HepG2 (cell line): ENCODE data around the gene HES3. TPM values are rescaled to one million over a fixed set of nuclear protein-coding genes. Genes with fewer than 3 reads are reported as not detected.

Source experiments
- ATAC-seq: fragments of 200-7000 bp; cut with Tn5 transposase; 3 replicates; pipeline ENCODE4 v1.9.1; 2020; ENCODE audit warnings: mild to moderate bottlenecking, moderate library complexity
- BruUV-seq: library from RNA; stranded (reverse); fragments of 400-500 nt; replicated peaks from 2 replicates; lab custom pipeline; 2021; lab: Mats Ljungman, UMichigan
- CTCF ChIA-PET: fragments of 300-600 bp; formaldehyde crosslinking; extraction: SDS; loops from one replicate; lab custom pipeline; 2021; ENCODE audit warnings: low total read pairs, inconsistent platforms, low intra/inter-chr PET ratio; lab: Yijun Ruan, JAX
- POLR2A ChIA-PET: fragments of 350-600 bp; sonication (Branson Sonifier 250); formaldehyde crosslinking; loops from one replicate; lab custom pipeline; 2020; ENCODE audit warnings: antibody characterized with exemption, inconsistent platforms; lab: Yijun Ruan, JAX
- DNase-seq: peaks from one replicate; pipeline ENCODE4 v3.0.0-alpha.2; 2015; ENCODE audit warnings: low spot score
- FAIRE-seq: peaks from 3 replicates; lab custom pipeline; 2011; peaks lifted over from hg19 to GRCh38; lab: Jason Lieb, UNC
- H2AFZ ChIP-seq: one replicate; pipeline ENCODE4 v1.6.1; 2011; ENCODE audit warnings: low read length, inconsistent platforms
- H3K27ac ChIP-seq: fragments of 300-600 bp; 3 replicates; pipeline ENCODE4 v1.8.0; 2011; ENCODE audit warnings: mixed run types, mild to moderate bottlenecking, mixed read lengths, low read length, inconsistent platforms; ENCODE audit not compliant: insufficient read depth; ENCODE audit errors: extremely low read length
- H3K27me3 ChIP-seq, 2 experiments: fragments of 200-600 bp in 1 of 2; 2 replicates in 1 of 2; 3 replicates in 1 of 2; pipeline versions ENCODE4 v1.6.0 to v1.8.0; 2011; ENCODE audit warnings: low read length in 2 of 2, mild to moderate bottlenecking in 2 of 2, moderate library complexity in 2 of 2, inconsistent platforms in 1 of 2; ENCODE audit not compliant: insufficient read depth in 2 of 2, control insufficient read depth in 1 of 2
- H3K36me3 ChIP-seq, 2 experiments: fragments of 200-600 bp in 1 of 2; replicated peaks in 1 of 2; 2 replicates in 1 of 2; 3 replicates in 1 of 2; pipeline versions ENCODE4 v1.5.1 to v1.8.0; 2011; ENCODE audit warnings: low read length in 2 of 2, inconsistent platforms in 1 of 2; ENCODE audit not compliant: insufficient read depth in 2 of 2, control insufficient read depth in 1 of 2
- H3K4me1 ChIP-seq: 2 replicates; pipeline ENCODE4 v1.5.1; 2012; ENCODE audit warnings: low read length, inconsistent platforms; ENCODE audit not compliant: insufficient read depth
- H3K4me2 ChIP-seq: 2 replicates; pipeline ENCODE4 v1.6.0; 2011; ENCODE audit warnings: low read depth, low read length, inconsistent platforms
- H3K4me3 ChIP-seq, 3 experiments: fragments of 200-600 bp in 1 of 3; sonication (generic), shearing (Covaris generic) in 1 of 3; replicated peaks in 1 of 3; 2 replicates each; pipeline ENCODE4 v1.5.1; 2011 to 2016; ENCODE audit warnings: low read length in 3 of 3, inconsistent platforms in 2 of 3, low read depth in 2 of 3, mild to moderate bottlenecking in 2 of 3, control low read depth in 1 of 3, mixed read lengths in 1 of 3; ENCODE audit not compliant: insufficient read depth in 1 of 3
- H3K79me2 ChIP-seq: one replicate; pipeline ENCODE4 v1.6.1; 2011; ENCODE audit warnings: low read length, inconsistent platforms; ENCODE audit not compliant: insufficient read depth
- H3K9ac ChIP-seq: 2 replicates; pipeline ENCODE4 v1.6.0; 2011; ENCODE audit warnings: mild to moderate bottlenecking, low read depth, low read length, inconsistent platforms; ENCODE audit not compliant: insufficient read depth
- H3K9me3 ChIP-seq: 2 replicates; pipeline ENCODE4 v1.5.1; 2012; ENCODE audit warnings: mild to moderate bottlenecking, low read length
- H4K20me1 ChIP-seq: 2 replicates; pipeline ENCODE4 v1.6.0; 2011; ENCODE audit warnings: inconsistent platforms, mild to moderate bottlenecking, low read length, moderate library complexity; ENCODE audit not compliant: insufficient read depth
- FLYWCH1 ChIP-seq: sonication (generic); formaldehyde crosslinking; IDR thresholded peaks from 2 replicates; pipeline ENCODE4 v1.8.1; 2023; ENCODE audit warnings: mild to moderate bottlenecking, missing genetic modification reagents
- KAT2B ChIP-seq: fragments of 150-350 bp; IDR thresholded peaks from 2 replicates; pipeline ENCODE4 v1.6.1; 2014; ENCODE audit warnings: low read depth, low read length, borderline replicate concordance
- KAT8 ChIP-seq: IDR thresholded peaks from 2 replicates; pipeline ENCODE4 v1.6.1; 2016; ENCODE audit warnings: missing genetic modification reagents, missing compliant biosample characterization
- NFIB ChIP-seq: sonication (generic); formaldehyde crosslinking; IDR thresholded peaks from 2 replicates; pipeline ENCODE4 v1.9.0; 2021; ENCODE audit warnings: missing genetic modification reagents, mild to moderate bottlenecking, borderline replicate concordance
- NFKB2 ChIP-seq: sonication (generic); formaldehyde crosslinking; IDR thresholded peaks from 2 replicates; pipeline ENCODE4 v1.4.0; 2020; ENCODE audit warnings: missing genetic modification reagents, borderline replicate concordance
- SP1 ChIP-seq, 2 experiments: fragments of 450-650 bp in 1 of 2; sonication (generic) in 1 of 2; formaldehyde crosslinking in 1 of 2; IDR thresholded peaks; 2 replicates each; pipeline versions ENCODE4 v1.4.0 to v1.6.1; 2016 to 2020; ENCODE audit warnings: missing genetic modification reagents in 1 of 2
- XBP1 ChIP-seq: sonication (generic); formaldehyde crosslinking; IDR thresholded peaks from 2 replicates; pipeline ENCODE4 v1.5.0; 2020; ENCODE audit warnings: missing genetic modification reagents
- YEATS4 ChIP-seq: sonication (generic); formaldehyde crosslinking; IDR thresholded peaks from 2 replicates; pipeline ENCODE4 v1.4.0; 2020; ENCODE audit warnings: missing genetic modification reagents, borderline replicate concordance
- ZBTB20 ChIP-seq: sonication (generic); formaldehyde crosslinking; IDR thresholded peaks from 2 replicates; pipeline ENCODE4 v1.8.1; 2023; ENCODE audit warnings: missing genetic modification reagents, low read depth, mild to moderate bottlenecking, borderline replicate concordance
- ZBTB38 ChIP-seq: sonication (generic); formaldehyde crosslinking; IDR thresholded peaks from 2 replicates; pipeline ENCODE4 v1.5.1; 2020; ENCODE audit warnings: mild to moderate bottlenecking, missing genetic modification reagents
- ZC3H4 ChIP-seq: sonication (generic); formaldehyde crosslinking; IDR thresholded peaks from 2 replicates; pipeline ENCODE4 v1.4.0; 2020; ENCODE audit warnings: missing genetic modification reagents, borderline replicate concordance
- ZIK1 ChIP-seq: sonication (generic); formaldehyde crosslinking; IDR thresholded peaks from 2 replicates; pipeline ENCODE4 v1.5.0; 2020; ENCODE audit warnings: mild to moderate bottlenecking, low read depth, missing genetic modification reagents, borderline replicate concordance
- ZNF615 ChIP-seq: sonication (generic); formaldehyde crosslinking; IDR thresholded peaks from 2 replicates; pipeline ENCODE4 v1.5.0; 2020; ENCODE audit warnings: mild to moderate bottlenecking, missing genetic modification reagents, borderline replicate concordance
- ZSCAN29 ChIP-seq: sonication (generic); formaldehyde crosslinking; conservative IDR thresholded peaks from 2 replicates; pipeline ENCODE4 v1.4.0; 2020; ENCODE audit warnings: mild to moderate bottlenecking, missing genetic modification reagents
- WGBS: methylation state at CpG from one replicate; pipeline ENCODE4 v1.1.6; 2017; ENCODE audit warnings: low lambda C conversion rate; 5-methylcytosine and 5-hydroxymethylcytosine counted together
- in situ Hi-C: cut with HindIII; loops from 2 replicates; pipeline ENCODE4 v1.10.0; 2017; ENCODE audit warnings: low pct_unique_long_range_greater_than_20kb; ENCODE audit not compliant: extremely low pct_ligation_motif_present
- intact Hi-C: fragments of 100-400 bp; cut with micrococcal nuclease; formaldehyde crosslinking; loops from one replicate; pipeline ENCODE4 v1.10.0; 2022; ENCODE audit not compliant: unreplicated experiment
- polyA plus RNA-seq, 8 experiments: library from polyadenylated mRNA; depleted of rRNA in 3 of 8; stranded (reverse) in 7 of 8; unstranded in 1 of 8; fragments of >200 nt; fragmentation: Illumina TruSeq in 4 of 8; extraction: Trizol in 4 of 8; gene quantifications; 2 replicates each; pipeline versions ENCODE4 v1.2.1 to v1.2.3, GENCODE V29; 2011 to 2016; ENCODE audit warnings: low read depth in 4 of 8, missing spikeins in 1 of 8, mixed read lengths in 1 of 8; ENCODE audit not compliant: insufficient read depth in 1 of 8
- total RNA-seq, 5 experiments: library from RNA; depleted of rRNA; stranded (reverse); fragments of >200 nt; fragmentation: Illumina TruSeq; extraction: Trizol; gene quantifications; 2 replicates each; pipeline ENCODE4 v1.2.3, GENCODE V29; 2016; ENCODE audit warnings: low read depth in 1 of 5
- TF ChIP-seq, protein P1 (sequence below): sonication (generic); formaldehyde crosslinking; IDR thresholded peaks from 2 replicates; pipeline ENCODE4 v1.4.0; 2020; ENCODE audit warnings: missing genetic modification reagents, mild to moderate bottlenecking, borderline replicate concordance
- TF ChIP-seq, protein P2 (sequence below): sonication (generic); formaldehyde crosslinking; IDR thresholded peaks from 2 replicates; pipeline ENCODE4 v1.4.0; 2020; ENCODE audit warnings: missing genetic modification reagents
- TF ChIP-seq, protein P3 (sequence below): sonication (generic); formaldehyde crosslinking; IDR thresholded peaks from 2 replicates; pipeline ENCODE4 v1.8.1; 2023; ENCODE audit warnings: mild to moderate bottlenecking, inconsistent platforms, moderate library complexity, missing genetic modification reagents, borderline replicate concordance

HES3 gene
- total and polyA plus RNA-seq, 2 of the 13 experiments (the other 11 are each of a cell fraction or from before 2014, with no cell fraction given), result not detected

DNA sequence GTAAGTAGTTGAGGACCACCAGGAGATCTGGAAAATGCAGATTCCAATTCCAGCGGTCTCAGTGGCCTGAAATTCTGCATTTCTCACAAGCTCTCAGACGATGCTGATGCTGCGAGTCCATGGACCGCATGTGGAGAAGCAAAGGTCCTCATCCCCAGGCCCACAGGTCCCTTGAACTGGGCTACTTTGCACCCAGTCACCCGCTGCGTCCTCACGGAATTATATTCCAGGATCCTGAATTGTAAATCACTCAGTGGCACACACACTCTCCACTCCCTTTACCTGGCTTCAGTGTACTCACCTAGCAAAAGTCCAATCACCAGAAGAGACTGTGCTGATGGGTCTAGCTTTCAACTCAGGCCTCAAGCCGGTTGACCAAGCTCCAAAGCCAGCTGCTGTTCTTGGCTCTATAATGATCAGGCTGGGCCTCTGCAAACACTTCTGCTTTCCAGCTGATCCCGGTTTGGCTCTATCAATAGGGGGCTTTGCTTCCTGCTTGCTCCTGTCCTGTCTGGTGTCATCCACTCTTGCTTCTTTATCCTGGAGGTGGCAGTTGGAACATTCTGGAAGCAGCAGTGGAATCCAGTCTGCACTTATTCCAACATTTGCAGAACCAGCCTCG, 43.7 kb upstream of the HES3 start:
- Histone ChIP-seq H3K27ac (peak overlapping the region; percentile 82), H3K9me3 (no peaks in the 10 kb centered on the region), H3K4me1 (peaks cover 46% of the 10 kb centered on the region), H4K20me1 (peaks cover 18% of the 10 kb centered on the region), H3K4me3 (peak overlapping the region; percentile 93 to 97 (median 94)), H3K27me3 (no peaks in the 10 kb centered on the region), H3K9ac (peak overlapping the region; percentile 99), H3K36me3 (peaks cover 4 to 19% of the 10 kb centered on the region in 2 experiments), H2AFZ (peak overlapping the region; percentile 66), H3K79me2 (peaks cover 39% of the 10 kb centered on the region), H3K4me2 (peak overlapping the region; percentile 90)
- in situ Hi-C loops (no loop called here), intact Hi-C loops (loop anchor here (10.0 kb wide), 1 partner anchor 615 kb away; no protein-coding TSS in a partner anchor)
- DNase-seq (no peak), ATAC-seq (no peak), FAIRE-seq (no peak)
- POLR2A ChIA-PET, result interaction anchor here (0.8 to 2.6 kb wide), 2 partner anchors 15 to 17 kb away, joined by 3 to 6 read pairs; no protein-coding TSS in a partner anchor
- CTCF ChIA-PET, result no interaction called here
- BruUV-seq, result no TSS peak
- 83% methylated on average over 7 of the region's 10 CpGs for WGBS
- TF ChIP-seq KAT8 (CRISPR knock-in tag) (no peak), ZC3H4 (CRISPR knock-in tag) (no peak), SP1 (IDR thresholded peaks at IDR 0.05) (no peak), SP1 (CRISPR knock-in tag; IDR thresholded peaks at IDR 0.05) (no peak), YEATS4 (CRISPR knock-in tag) (no peak), ZNF615 (CRISPR knock-in tag) (0 out of 2 replicates have a peak, but pooled peaks have one; percentile 20), ZSCAN29 (CRISPR knock-in tag) (no peak), KAT2B (no peak), ZIK1 (CRISPR knock-in tag) (no peak), ZBTB20 (no peak), NFIB (CRISPR knock-in tag) (no peak), XBP1 (no peak), NFKB2 (CRISPR knock-in tag) (no peak), ZBTB38 (CRISPR knock-in tag) (peak; percentile 91), FLYWCH1 (CRISPR knock-in tag) (no peak)
- TF ChIP-seq, protein P1, sequence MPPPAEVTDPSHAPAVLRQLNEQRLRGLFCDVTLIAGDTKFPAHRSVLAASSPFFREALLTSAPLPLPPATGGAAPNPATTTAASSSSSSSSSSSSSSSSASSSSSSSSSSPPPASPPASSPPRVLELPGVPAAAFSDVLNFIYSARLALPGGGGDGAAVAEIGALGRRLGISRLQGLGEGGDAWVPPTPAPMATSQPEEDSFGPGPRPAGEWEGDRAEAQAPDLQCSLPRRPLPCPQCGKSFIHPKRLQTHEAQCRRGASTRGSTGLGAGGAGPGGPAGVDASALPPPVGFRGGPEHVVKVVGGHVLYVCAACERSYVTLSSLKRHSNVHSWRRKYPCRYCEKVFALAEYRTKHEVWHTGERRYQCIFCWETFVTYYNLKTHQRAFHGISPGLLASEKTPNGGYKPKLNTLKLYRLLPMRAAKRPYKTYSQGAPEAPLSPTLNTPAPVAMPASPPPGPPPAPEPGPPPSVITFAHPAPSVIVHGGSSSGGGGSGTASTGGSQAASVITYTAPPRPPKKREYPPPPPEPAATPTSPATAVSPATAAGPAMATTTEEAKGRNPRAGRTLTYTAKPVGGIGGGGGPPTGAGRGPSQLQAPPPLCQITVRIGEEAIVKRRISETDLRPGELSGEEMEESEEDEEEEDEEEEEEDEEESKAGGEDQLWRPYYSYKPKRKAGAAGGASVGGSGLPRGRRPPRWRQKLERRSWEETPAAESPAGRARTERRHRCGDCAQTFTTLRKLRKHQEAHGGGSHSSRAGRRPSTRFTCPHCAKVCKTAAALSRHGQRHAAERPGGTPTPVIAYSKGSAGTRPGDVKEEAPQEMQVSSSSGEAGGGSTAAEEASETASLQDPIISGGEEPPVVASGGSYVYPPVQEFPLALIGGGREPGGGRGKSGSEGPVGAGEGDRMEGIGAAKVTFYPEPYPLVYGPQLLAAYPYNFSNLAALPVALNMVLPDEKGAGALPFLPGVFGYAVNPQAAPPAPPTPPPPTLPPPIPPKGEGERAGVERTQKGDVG (CRISPR knock-in tag), result peak; percentile 27; the same call in 1 of the 2 replicates
- TF ChIP-seq, protein P2, sequence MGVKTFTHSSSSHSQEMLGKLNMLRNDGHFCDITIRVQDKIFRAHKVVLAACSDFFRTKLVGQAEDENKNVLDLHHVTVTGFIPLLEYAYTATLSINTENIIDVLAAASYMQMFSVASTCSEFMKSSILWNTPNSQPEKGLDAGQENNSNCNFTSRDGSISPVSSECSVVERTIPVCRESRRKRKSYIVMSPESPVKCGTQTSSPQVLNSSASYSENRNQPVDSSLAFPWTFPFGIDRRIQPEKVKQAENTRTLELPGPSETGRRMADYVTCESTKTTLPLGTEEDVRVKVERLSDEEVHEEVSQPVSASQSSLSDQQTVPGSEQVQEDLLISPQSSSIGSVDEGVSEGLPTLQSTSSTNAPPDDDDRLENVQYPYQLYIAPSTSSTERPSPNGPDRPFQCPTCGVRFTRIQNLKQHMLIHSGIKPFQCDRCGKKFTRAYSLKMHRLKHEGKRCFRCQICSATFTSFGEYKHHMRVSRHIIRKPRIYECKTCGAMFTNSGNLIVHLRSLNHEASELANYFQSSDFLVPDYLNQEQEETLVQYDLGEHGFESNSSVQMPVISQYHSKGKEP (CRISPR knock-in tag), result no peak
- TF ChIP-seq, protein P3, sequence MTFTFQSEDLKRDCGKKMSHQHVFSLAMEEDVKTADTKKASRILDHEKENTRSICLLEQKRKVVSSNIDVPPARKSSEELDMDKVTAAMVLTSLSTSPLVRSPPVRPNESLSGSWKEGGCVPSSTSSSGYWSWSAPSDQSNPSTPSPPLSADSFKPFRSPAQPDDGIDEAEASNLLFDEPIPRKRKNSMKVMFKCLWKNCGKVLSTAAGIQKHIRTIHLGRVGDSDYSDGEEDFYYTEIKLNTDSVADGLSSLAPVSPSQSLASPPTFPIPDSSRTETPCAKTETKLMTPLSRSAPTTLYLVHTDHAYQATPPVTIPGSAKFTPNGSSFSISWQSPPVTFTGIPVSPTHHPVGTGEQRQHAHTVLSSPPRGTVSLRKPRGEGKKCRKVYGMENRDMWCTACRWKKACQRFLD (CRISPR knock-in tag), result no peak
